ENCODE data around the gene LRMDA. TPM values are rescaled to one million over a fixed set of nuclear protein-coding genes. Genes with fewer than 3 reads are reported as not detected.
A peak's percentile ranks its signal among the peaks of the same experiment; 100 is the strongest.

Gene LRMDA
- total RNA-seq, 1 experiment from 2014 or later = 1.2 TPM

DNA sequence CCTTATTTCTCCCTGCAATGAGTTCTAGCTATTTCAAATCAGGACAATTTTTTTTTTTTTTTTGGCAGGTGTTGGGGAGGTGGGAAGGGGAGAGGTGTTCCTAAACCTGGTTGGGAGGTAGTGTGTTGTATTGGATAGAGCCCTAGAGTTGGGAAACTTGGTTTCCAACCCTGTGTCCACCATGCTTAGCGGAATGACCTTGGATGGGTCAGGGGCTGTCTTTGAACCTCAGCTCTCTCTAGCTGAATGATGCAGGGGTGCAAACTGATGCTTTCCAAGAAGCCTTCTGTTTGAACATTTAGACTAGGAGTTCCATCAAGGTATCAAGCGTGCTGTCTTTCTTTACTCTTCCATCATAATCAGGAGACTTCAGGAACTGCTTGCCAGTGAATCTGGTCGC is 332.2 kb downstream of the LRMDA start:
- ChIA-PET POLR2A (ENCODE audit: unreplicated experiment) (interaction anchor here (0.6 kb wide), 1 partner anchor 361 kb away, joined by 6 read pairs; no protein-coding TSS in a partner anchor), CTCF (interaction anchor here (0.6 kb wide), 1 partner anchor 25 kb away, joined by 3 read pairs; no protein-coding TSS in a partner anchor)
- H4K20me1 ChIP-seq (ENCODE audit: low read length) = no peaks in the 10 kb centered on the region
- no peak for ATAC-seq
- H3K27ac ChIP-seq (ENCODE audit: low read length) = no peak overlapping the region
- peaks cover 13% of the 10 kb centered on the region for H3K4me1 ChIP-seq (ENCODE audit: insufficient read depth, low read length)
- intact Hi-C loops (cut with micrococcal nuclease) = no loop called here
- H3K36me3 ChIP-seq (ENCODE audit: low read depth, low read length) = no peaks in the 10 kb centered on the region
- H3K27me3 ChIP-seq (ENCODE audit: low read length) = peaks cover 27% of the 10 kb centered on the region; the same call in 1 of the 2 replicates
- no peaks in the 10 kb centered on the region for H3K9me2 ChIP-seq (replicated peaks; ENCODE audit: low read length)
- H3K4me2 ChIP-seq (ENCODE audit: low read length) = no peak overlapping the region
- H3K9ac ChIP-seq (ENCODE audit: low read length) = no peak overlapping the region
- DNase-seq = no peak
- no peaks in the 10 kb centered on the region for H3K9me3 ChIP-seq (ENCODE audit: low read length)
- H3K79me2 ChIP-seq (ENCODE audit: low read length) = no peaks in the 10 kb centered on the region
- H3K4me3 ChIP-seq (ENCODE audit: low read length) = no peak overlapping the region
- no TSS peak for BruUV-seq (replicated peaks)
- H2AFZ ChIP-seq (ENCODE audit: low read length) = no peak overlapping the region
- no peak for TF ChIP-seq EZH2 (IDR thresholded peaks at IDR 0.05; ENCODE audit: low read length, unreplicated experiment)
- H3F3A ChIP-seq (ENCODE audit: low read length, unreplicated experiment) = no peaks in the 10 kb centered on the region

DNA sequence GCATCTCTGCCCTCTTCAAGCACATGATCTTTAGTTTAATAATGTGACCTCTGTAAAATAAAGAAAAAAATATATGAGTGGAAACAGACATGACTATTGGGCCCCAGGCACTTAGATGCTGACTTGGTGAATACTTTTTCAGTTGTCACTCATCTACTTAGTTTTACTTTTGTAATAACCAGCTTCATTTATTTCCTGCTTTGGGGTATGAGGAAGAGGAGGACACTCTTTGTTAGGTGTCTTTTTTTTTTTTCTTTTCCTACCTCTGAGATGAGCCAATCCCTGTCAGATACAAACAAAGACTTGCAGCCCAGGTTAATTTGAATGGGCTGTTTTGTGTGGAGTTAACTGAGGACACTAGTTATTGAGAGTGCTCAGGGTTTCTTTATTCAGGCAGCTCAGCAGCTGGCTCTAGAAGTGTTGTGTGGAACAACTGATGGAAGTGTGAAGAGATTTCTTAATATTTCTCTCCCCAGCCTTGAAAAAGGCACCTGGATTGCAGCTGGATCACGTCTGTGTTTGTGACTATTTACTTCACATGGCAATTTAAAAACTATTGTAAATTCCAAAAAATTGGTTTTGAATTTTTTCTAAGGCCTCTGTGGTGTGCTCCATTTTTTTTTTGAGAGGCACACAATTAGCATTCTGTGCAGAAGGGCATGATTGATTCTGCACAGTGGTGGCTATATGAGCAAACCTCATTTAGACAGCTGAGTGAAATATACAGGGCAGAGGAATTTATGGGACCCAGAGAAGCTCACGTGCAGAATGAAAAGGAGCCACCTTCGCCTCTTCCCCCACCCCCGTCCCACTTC is 333.8 kb downstream of the LRMDA start:
- peaks cover 23% of the 10 kb centered on the region; the same call in 1 of the 2 replicates for H3K27me3 ChIP-seq (ENCODE audit: low read length)
- H3K36me3 ChIP-seq (ENCODE audit: low read depth, low read length) = no peaks in the 10 kb centered on the region
- POLR2A ChIA-PET (ENCODE audit: unreplicated experiment) = no interaction called here
- no TSS peak for BruUV-seq (replicated peaks)
- no peak overlapping the region for H2AFZ ChIP-seq (ENCODE audit: low read length)
- H3K4me3 ChIP-seq (ENCODE audit: low read length) = no peak overlapping the region
- ATAC-seq (no peak), DNase-seq (no peak)
- CTCF ChIA-PET = no interaction called here
- TF ChIP-seq EZH2 (IDR thresholded peaks at IDR 0.05; ENCODE audit: low read length, unreplicated experiment) = no peak
- TF ChIP-seq, protein P1, sequence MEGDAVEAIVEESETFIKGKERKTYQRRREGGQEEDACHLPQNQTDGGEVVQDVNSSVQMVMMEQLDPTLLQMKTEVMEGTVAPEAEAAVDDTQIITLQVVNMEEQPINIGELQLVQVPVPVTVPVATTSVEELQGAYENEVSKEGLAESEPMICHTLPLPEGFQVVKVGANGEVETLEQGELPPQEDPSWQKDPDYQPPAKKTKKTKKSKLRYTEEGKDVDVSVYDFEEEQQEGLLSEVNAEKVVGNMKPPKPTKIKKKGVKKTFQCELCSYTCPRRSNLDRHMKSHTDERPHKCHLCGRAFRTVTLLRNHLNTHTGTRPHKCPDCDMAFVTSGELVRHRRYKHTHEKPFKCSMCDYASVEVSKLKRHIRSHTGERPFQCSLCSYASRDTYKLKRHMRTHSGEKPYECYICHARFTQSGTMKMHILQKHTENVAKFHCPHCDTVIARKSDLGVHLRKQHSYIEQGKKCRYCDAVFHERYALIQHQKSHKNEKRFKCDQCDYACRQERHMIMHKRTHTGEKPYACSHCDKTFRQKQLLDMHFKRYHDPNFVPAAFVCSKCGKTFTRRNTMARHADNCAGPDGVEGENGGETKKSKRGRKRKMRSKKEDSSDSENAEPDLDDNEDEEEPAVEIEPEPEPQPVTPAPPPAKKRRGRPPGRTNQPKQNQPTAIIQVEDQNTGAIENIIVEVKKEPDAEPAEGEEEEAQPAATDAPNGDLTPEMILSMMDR (conservative IDR thresholded peaks at IDR 0.05; ENCODE audit: low read depth, low read length) = no peak
- TF ChIP-seq EZH2phosphoT487 (IDR thresholded peaks at IDR 0.05; ENCODE audit: borderline replicate concordance, low read length) = no peak
- H3K9me3 ChIP-seq (ENCODE audit: low read length) = no peaks in the 10 kb centered on the region
- no peak overlapping the region for H3K27ac ChIP-seq (ENCODE audit: low read length)
- H3F3A ChIP-seq (ENCODE audit: low read length, unreplicated experiment) = no peaks in the 10 kb centered on the region
- no peaks in the 10 kb centered on the region for H3K79me2 ChIP-seq (ENCODE audit: low read length)
- no peaks in the 10 kb centered on the region for H3K9me2 ChIP-seq (replicated peaks; ENCODE audit: low read length)
- H3K4me2 ChIP-seq (ENCODE audit: low read length) = no peak overlapping the region; the same call in 1 of the 2 replicates
- H4K20me1 ChIP-seq (ENCODE audit: low read length) = no peaks in the 10 kb centered on the region
- no peak overlapping the region for H3K9ac ChIP-seq (ENCODE audit: low read length)
- intact Hi-C loops (cut with micrococcal nuclease) = no loop called here
- peaks cover 13% of the 10 kb centered on the region for H3K4me1 ChIP-seq (ENCODE audit: insufficient read depth, low read length)

DNA sequence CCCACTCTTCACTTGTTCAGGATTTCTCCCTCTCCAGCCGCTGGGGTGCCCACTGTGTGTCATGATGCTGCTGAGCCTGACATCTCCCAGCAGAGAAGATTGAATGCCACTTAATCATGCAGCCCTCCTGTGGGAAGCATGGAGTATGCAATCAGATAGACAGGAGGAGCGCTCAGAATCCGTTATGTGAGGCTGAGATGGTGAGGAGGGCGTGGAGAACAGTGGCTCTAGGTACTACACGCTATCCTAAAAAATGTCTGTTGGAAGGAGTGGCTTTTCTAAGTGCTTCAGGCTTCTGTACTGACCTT is 334.3 kb downstream of the LRMDA start:
- Histone ChIP-seq H3K4me3 (ENCODE audit: low read length) (no peak overlapping the region), H2AFZ (ENCODE audit: low read length) (no peak overlapping the region), H3K79me2 (ENCODE audit: low read length) (no peaks in the 10 kb centered on the region), H3K4me1 (ENCODE audit: insufficient read depth, low read length) (peaks cover 14% of the 10 kb centered on the region), H3K36me3 (ENCODE audit: low read depth, low read length) (no peaks in the 10 kb centered on the region), H3K4me2 (ENCODE audit: low read length) (no peak overlapping the region), H3K9me3 (ENCODE audit: low read length) (no peaks in the 10 kb centered on the region), H3F3A (ENCODE audit: low read length, unreplicated experiment) (no peaks in the 10 kb centered on the region), H3K27ac (ENCODE audit: low read length) (no peak overlapping the region), H3K27me3 (ENCODE audit: low read length) (peaks cover 22% of the 10 kb centered on the region; the same call in 1 of the 2 replicates), H3K9ac (ENCODE audit: low read length) (no peak overlapping the region), H4K20me1 (ENCODE audit: low read length) (no peaks in the 10 kb centered on the region), H3K9me2 (replicated peaks; ENCODE audit: low read length) (no peaks in the 10 kb centered on the region)
- ChIA-PET POLR2A (ENCODE audit: unreplicated experiment) (no interaction called here), CTCF (no interaction called here)
- intact Hi-C loops (cut with micrococcal nuclease) = no loop called here
- no TSS peak for BruUV-seq (replicated peaks)
- TF ChIP-seq, protein P1 (conservative IDR thresholded peaks at IDR 0.05; ENCODE audit: low read depth, low read length) = no peak
- TF ChIP-seq EZH2phosphoT487 (IDR thresholded peaks at IDR 0.05; ENCODE audit: borderline replicate concordance, low read length) = no peak
- no peak for TF ChIP-seq EZH2 (IDR thresholded peaks at IDR 0.05; ENCODE audit: low read length, unreplicated experiment)
- ATAC-seq = 0 out of 2 replicates have a peak, but pooled peaks have one; percentile 17
- DNase-seq = no peak
